ENCODE results near the gene ZNF236.

- TF ChIP-seq POLR2A (IDR thresholded peaks at IDR 0.05; ENCODE audit: low read depth, low read length) (no peak), POLR2AphosphoS5 (IDR thresholded peaks at IDR 0.05; ENCODE audit: low read depth, low read length) (no peak)
Measured at GRCh38 chr18:76962851-76963250, 140.5 kb downstream of the ZNF236 start.
